Skeletal muscle tissue (tissue), 4 donors: Measurements from ENCODE around the gene ZNF512B. TPM values are rescaled to one million over a fixed set of nuclear protein-coding genes. Genes with fewer than 3 reads are reported as not detected.
A peak's percentile ranks its signal among the peaks of the same experiment; 100 is the strongest.

Experiments
- H3K27ac ChIP-seq: one replicate; pipeline ENCODE4 v1.7.0; 2013; ENCODE audit warnings: mild to moderate bottlenecking, low read depth, low read length, inconsistent platforms
- H3K27me3 ChIP-seq, 3 donors: one replicate each; pipeline ENCODE4 v1.7.0; 2013; ENCODE audit warnings: low read length in 3 of 3; ENCODE audit not compliant: control insufficient read depth in 3 of 3, insufficient read depth in 3 of 3
- H3K36me3 ChIP-seq, 3 donors: one replicate each; pipeline ENCODE4 v1.7.0; 2013; ENCODE audit warnings: low read length in 3 of 3; ENCODE audit not compliant: control insufficient read depth in 3 of 3, insufficient read depth in 3 of 3
- H3K4me1 ChIP-seq, 3 donors: one replicate each; pipeline ENCODE4 v1.7.0; 2013; ENCODE audit warnings: low read length in 3 of 3, mild to moderate bottlenecking in 3 of 3; ENCODE audit not compliant: control insufficient read depth in 3 of 3, insufficient read depth in 3 of 3
- H3K4me3 ChIP-seq, 3 donors: one replicate each; pipeline ENCODE4 v1.7.0; 2013; ENCODE audit warnings: low read length in 3 of 3
- H3K9ac ChIP-seq, 3 donors: one replicate each; pipeline ENCODE4 v1.7.0; 2013; ENCODE audit warnings: low read length in 3 of 3, mild to moderate bottlenecking in 3 of 3, moderate library complexity in 2 of 3, low read depth in 1 of 3
- H3K9me3 ChIP-seq, 3 donors: one replicate each; pipeline ENCODE4 v1.7.0; 2013; ENCODE audit warnings: low read length in 3 of 3; ENCODE audit not compliant: control insufficient read depth in 3 of 3
- total RNA-seq: library from RNA; depleted of rRNA; stranded (reverse); fragments of >200 nt; gene quantifications from one replicate; pipeline ENCODE4 v1.2.3, GENCODE V29; 2014
- donor health status: Osteomylitis.

The ZNF512B gene
- total RNA-seq, 1 donor from 2014 or later = 8.9 TPM

DNA sequence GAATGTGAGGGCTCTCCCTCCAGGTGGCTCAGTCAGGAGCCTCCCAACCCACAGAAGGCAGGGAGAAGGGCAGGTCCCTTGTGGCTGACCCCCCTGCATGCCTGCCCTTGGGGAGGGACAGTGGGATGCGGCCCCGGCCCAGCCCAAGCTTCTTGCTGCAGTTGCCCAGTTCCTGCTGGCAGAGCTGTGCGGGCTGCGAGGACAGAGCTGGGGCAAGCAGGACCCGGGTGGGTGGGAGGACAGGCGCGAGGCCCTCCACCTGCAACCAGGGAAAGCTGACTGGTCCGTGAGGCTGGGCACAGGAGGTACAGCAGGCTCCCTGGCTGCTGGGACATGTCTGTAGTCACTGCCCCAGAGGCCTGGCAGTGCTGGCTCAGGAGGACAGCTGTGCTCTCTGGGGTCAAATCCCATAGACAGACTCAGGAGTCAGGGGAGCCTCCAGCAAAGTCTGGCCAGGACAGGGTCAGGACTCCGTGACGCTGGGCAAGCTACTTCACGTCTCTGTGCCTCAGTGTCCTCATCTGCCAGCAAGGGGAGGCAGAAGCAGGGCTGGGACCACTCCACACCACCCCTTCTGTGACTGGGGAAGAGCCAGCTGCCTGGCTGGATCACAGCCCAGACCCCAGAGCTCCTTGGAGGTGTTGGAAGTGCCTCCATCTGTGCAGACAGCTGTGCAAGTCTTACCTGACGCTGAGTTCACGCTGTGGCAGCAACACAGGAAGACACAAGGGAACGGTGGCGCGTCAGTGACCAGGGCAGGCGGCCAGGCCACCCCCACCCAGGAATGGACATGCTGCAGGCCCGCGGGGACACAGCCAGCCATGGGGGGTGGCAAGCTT is 26.5 kb downstream of the ZNF512B start:
- H3K36me3 ChIP-seq = peaks cover 49 to 64% (median 49%) of the 10 kb centered on the region in 3 donors
- H3K4me1 ChIP-seq = peaks cover 31 to 50% (median 33%) of the 10 kb centered on the region in 3 donors
- no peak overlapping the region for H3K4me3 ChIP-seq
- peak overlapping the region in 1 of 3 donors; percentile 33 for H3K9ac ChIP-seq
- H3K27me3 ChIP-seq = no peaks in the 10 kb centered on the region
- H3K27ac ChIP-seq = peak overlapping the region; percentile 44
- H3K9me3 ChIP-seq = no peaks in the 10 kb centered on the region

DNA sequence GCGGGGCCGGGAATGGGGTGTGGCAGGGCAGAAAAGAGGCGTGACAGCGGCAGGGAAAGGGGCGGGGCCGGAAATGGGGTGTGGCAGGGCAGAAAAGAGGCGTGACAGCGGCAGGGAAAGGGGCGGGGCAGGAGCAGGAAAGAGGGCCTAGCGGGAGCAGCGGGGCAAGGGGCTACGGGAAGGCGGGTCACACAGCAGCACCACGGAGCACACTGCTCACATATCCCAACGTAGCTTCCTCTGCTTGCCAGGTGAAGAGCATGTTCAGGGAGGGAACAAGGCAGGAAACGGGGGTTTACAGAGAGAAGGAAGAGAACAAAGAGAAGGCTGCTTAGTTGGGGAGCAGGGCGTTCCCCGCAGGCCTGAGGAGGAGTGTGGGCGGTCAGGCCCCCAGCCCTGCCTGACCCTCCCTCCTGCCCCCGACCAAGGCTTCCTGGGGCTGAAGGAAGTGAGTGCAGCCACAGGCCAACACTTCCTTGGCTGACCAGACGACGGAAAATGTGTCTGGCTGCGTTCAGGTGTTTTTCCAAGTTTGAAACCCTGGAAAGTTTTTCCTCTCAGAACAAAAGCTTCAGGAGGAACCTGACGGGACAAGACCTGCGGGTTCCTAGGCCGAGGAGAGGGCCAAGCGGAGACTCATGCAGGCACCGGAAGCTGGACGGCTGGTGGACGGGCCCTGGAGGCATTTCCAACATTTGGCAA is 27.3 kb downstream of the ZNF512B start:
- Histone ChIP-seq H3K36me3 (peaks cover 49 to 64% (median 49%) of the 10 kb centered on the region in 3 donors), H3K9me3 (no peaks in the 10 kb centered on the region), H3K27ac (peak overlapping the region; percentile 44), H3K9ac (peak overlapping the region in 1 of 3 donors; percentile 45), H3K4me1 (peaks cover 23 to 46% (median 25%) of the 10 kb centered on the region in 3 donors), H3K27me3 (no peaks in the 10 kb centered on the region), H3K4me3 (no peak overlapping the region)

DNA sequence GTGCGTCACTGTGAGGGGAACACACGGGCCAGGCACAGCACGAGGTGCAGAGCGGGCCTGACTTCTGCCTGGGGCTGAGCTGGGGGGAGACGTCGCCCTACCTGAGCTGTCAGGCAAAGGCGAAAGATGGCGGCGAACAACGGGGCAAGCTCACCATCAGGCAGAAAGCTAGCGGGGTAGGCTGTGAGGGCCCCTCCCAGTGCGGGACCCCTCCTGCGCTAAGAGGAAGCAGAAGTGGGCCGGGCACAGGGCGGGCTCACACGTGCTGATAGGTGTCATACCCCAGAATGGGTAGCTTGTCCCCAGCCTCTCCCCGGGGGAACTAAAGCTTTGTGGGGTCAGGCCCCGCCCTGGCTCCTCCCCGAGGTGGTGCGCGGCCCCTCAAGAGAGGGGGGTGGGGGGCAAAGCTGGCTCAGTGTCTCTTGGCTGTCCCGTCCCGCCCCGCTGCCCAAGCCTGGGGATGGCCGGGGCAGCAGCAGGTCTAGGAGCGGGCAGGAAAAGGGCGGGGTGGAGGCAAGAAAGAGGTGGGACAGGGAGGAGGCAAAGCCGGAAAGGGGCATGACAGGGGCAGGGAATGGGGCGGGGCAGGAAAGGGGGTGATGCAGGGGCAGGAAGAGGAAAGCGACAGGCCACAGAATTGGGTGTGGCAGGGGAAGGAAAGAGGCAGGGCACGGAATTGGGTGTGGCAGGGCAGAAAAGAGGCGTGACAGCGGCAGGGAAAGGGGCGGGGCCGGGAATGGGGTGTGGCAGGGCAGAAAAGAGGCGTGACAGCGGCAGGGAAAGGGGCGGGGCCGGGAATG is 28.2 kb downstream of the ZNF512B start:
- peaks cover 17 to 37% (median 19%) of the 10 kb centered on the region in 3 donors for H3K4me1 ChIP-seq
- peak overlapping the region; percentile 44 for H3K27ac ChIP-seq
- no peak overlapping the region for H3K9ac ChIP-seq
- no peaks in the 10 kb centered on the region for H3K9me3 ChIP-seq
- no peak overlapping the region for H3K4me3 ChIP-seq
- H3K27me3 ChIP-seq = no peaks in the 10 kb centered on the region
- H3K36me3 ChIP-seq = peaks cover 49 to 63% (median 49%) of the 10 kb centered on the region in 3 donors

DNA sequence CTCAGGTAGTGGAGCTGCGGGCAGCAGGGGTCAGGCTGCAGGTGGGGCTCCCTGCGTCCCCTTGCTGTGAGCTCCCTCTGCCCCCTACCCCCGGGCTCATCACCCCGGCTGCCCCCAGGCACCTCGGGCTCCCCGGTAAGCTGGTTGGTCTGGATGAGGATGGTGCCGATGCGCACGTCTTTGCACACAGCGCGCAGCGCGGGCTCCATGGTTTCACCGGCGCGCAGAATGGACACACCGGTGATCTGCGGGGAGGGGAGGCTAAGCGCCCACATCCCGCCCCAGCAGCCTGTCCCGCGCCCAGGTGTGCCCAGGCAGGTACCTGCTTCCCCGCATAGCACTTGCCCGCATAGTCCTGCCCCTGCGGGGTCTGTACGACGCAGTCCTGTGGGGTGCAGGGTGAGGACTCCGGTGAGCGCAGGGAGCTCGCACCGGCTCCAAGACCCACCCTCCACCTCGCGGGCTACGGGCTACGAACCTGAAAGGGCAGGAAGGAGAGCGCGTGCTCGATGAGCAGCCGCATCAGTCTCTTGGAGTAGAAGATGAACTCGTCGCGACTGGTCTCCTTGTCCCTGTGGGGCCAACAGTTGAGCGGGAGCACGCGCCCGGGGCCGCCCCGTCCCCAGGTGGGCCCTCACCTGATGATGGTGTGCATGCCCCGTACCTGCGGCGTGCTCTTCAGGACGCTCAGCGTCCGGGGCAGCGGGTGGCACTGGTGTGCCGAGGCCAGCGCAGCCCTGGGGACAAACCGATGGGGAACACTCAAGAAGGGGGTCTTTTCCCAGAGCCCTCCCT is 29.1 kb downstream of the ZNF512B start:
- no peak overlapping the region for H3K9ac ChIP-seq
- no peak overlapping the region for H3K4me3 ChIP-seq
- peaks cover 46 to 61% (median 50%) of the 10 kb centered on the region in 3 donors for H3K36me3 ChIP-seq
- no peaks in the 10 kb centered on the region for H3K9me3 ChIP-seq
- no peak overlapping the region for H3K27ac ChIP-seq
- H3K27me3 ChIP-seq = no peaks in the 10 kb centered on the region
- peaks cover 15 to 29% (median 15%) of the 10 kb centered on the region in 3 donors for H3K4me1 ChIP-seq

DNA sequence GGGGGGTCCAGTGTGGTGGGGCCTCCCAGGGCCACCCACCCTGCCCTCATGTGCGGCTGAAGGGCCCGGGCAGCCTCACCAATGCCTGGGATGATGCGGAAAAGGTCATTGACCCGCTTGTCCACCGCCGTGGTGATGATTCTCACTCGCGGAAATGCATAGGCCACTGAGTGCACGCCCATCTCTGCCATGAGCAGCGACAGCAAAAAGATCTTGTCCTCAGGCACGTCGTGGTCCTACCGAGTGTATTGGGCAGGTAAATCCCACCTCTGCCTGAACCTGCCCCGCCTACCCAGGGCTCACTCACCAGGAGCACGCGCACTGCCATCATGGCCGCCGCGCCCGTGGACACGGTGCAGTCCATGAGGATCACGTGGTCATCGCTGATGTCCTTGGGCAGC is 29.7 kb downstream of the ZNF512B start:
- no peaks in the 10 kb centered on the region for H3K9me3 ChIP-seq
- no peak overlapping the region for H3K4me3 ChIP-seq
- H3K9ac ChIP-seq = no peak overlapping the region
- H3K27ac ChIP-seq = no peak overlapping the region
- H3K36me3 ChIP-seq = peaks cover 44 to 60% (median 52%) of the 10 kb centered on the region in 3 donors
- no peaks in the 10 kb centered on the region for H3K27me3 ChIP-seq
- H3K4me1 ChIP-seq = peaks cover 13 to 23% (median 15%) of the 10 kb centered on the region in 3 donors

DNA sequence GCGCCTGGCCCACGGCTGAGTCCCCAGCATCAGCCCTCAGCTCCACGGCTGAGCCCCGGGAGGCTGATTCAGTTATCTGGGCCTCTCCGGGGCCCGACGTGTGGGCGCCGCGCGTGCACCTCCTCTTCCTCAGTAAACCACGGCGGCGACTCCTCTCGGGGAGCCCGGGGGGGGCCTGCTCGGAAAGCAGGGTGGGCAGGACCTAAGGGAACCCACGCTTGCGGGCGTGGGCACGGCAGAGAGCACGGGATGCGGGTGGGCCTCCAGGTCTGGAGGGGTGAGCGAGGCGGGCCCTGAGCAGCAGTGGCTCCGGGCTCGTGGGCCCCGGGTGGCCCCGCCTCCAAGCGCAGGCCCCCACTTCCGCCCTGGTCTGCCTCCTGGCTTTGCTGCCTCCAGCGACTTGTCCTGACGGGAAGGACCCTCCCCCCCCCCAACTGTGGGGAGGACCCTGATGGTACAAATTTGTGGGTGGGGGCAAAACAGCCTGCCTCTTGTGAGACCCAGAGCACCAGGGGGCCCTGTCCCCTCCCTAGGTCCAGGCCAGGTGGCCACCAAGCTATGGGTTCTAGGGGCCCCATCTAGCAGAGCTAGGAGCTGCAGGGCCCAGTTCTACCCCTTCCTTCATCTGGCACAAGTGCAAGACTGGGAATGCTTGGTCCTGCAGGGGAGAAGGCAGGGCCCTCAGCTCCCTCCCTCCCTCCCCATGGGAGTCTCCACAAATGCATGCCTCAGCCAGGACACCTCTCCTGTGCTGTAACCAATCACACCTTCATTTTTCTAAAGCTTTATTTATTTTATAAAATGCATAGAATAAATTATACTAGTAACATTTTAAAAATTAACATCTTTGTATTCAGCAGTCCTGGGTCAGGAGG is 30.4 kb downstream of the ZNF512B start:
- no peaks in the 10 kb centered on the region for H3K9me3 ChIP-seq
- no peak overlapping the region for H3K27ac ChIP-seq
- H3K9ac ChIP-seq = no peak overlapping the region
- H3K36me3 ChIP-seq = peaks cover 43 to 57% (median 49%) of the 10 kb centered on the region in 3 donors
- H3K27me3 ChIP-seq = no peaks in the 10 kb centered on the region
- peaks cover 13 to 19% (median 15%) of the 10 kb centered on the region in 3 donors for H3K4me1 ChIP-seq
- no peak overlapping the region for H3K4me3 ChIP-seq

DNA sequence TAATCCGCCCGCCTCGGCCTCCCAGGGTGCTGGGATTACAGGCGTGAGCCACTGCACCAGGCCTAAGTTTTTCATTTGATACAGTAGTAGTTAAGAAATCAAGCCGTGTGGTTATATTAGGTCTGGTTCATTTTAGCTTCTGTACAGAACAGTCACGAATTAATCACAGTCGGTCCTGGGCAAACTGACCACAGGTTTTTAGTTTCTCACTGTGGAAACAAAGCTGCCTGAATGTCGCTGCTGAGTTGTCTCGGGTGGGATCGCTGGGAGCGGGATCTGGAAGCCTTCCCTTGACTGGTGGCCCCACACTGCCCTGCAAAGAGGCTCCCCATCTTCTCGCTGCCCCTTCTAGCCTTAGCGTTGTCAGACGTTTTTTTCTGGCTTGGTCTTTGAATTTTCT is 32.1 kb downstream of the ZNF512B start:
- Histone ChIP-seq H3K9ac (no peak overlapping the region), H3K9me3 (no peaks in the 10 kb centered on the region), H3K36me3 (peaks cover 26 to 48% (median 37%) of the 10 kb centered on the region in 3 donors), H3K27me3 (no peaks in the 10 kb centered on the region), H3K27ac (no peak overlapping the region), H3K4me1 (peaks cover 0 to 6% (median 4%) of the 10 kb centered on the region in 3 donors), H3K4me3 (no peak overlapping the region)

DNA sequence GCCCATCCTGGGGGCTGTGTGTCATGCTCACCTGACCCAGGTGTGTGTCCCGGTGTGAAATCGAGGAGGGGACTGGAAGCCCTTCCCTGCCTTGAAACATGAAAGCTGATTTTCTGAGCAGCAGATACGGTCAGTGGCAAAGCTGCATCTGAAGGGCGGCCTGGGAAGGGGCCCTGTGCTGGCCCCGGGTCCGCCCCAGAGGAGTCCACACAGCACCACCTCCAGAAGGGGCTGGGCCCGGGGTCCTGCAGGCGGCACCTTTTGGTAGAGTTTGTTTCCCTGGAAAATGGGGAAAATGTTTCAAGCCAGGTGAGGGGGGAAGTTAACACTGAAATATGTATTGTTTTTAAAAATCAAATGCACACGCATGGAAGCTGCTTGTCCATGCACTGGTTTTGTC is 34.3 kb downstream of the ZNF512B start:
- peaks cover 37 to 55% (median 47%) of the 10 kb centered on the region in 3 donors for H3K36me3 ChIP-seq
- H3K27me3 ChIP-seq = no peaks in the 10 kb centered on the region
- H3K9ac ChIP-seq = no peak overlapping the region
- H3K4me3 ChIP-seq = no peak overlapping the region
- peaks cover 0 to 4% (median 2%) of the 10 kb centered on the region in 3 donors for H3K4me1 ChIP-seq
- H3K9me3 ChIP-seq = no peaks in the 10 kb centered on the region
- no peak overlapping the region for H3K27ac ChIP-seq
